GM23248 (cell line): ENCODE measurements around the gene SYNDIG1L.

ENCODE experiments used
- EZH2 ChIP-seq: fragments of 200-600 bp; sonication (generic); IDR thresholded peaks from 2 replicates; pipeline ENCODE4 v1.6.1; 2018; ENCODE audit warnings: antibody characterized with exemption, mild to moderate bottlenecking; ENCODE audit not compliant: insufficient read depth, poor library complexity, severe bottlenecking
- EZH2phosphoT487 ChIP-seq: fragments of 200-600 bp; sonication (generic); IDR thresholded peaks from 2 replicates; pipeline ENCODE4 v1.6.1; 2018; ENCODE audit warnings: antibody characterized with exemption, moderate library complexity, mild to moderate bottlenecking, low read depth; ENCODE audit not compliant: insufficient read depth

GRCh38 chr14:74411671-74412070 is 14.3 kb downstream of the SYNDIG1L start:
- no peak for TF ChIP-seq EZH2
- no peak for TF ChIP-seq EZH2phosphoT487
